ENCODE data around the gene C10orf71.

The C10orf71 gene, protein sequence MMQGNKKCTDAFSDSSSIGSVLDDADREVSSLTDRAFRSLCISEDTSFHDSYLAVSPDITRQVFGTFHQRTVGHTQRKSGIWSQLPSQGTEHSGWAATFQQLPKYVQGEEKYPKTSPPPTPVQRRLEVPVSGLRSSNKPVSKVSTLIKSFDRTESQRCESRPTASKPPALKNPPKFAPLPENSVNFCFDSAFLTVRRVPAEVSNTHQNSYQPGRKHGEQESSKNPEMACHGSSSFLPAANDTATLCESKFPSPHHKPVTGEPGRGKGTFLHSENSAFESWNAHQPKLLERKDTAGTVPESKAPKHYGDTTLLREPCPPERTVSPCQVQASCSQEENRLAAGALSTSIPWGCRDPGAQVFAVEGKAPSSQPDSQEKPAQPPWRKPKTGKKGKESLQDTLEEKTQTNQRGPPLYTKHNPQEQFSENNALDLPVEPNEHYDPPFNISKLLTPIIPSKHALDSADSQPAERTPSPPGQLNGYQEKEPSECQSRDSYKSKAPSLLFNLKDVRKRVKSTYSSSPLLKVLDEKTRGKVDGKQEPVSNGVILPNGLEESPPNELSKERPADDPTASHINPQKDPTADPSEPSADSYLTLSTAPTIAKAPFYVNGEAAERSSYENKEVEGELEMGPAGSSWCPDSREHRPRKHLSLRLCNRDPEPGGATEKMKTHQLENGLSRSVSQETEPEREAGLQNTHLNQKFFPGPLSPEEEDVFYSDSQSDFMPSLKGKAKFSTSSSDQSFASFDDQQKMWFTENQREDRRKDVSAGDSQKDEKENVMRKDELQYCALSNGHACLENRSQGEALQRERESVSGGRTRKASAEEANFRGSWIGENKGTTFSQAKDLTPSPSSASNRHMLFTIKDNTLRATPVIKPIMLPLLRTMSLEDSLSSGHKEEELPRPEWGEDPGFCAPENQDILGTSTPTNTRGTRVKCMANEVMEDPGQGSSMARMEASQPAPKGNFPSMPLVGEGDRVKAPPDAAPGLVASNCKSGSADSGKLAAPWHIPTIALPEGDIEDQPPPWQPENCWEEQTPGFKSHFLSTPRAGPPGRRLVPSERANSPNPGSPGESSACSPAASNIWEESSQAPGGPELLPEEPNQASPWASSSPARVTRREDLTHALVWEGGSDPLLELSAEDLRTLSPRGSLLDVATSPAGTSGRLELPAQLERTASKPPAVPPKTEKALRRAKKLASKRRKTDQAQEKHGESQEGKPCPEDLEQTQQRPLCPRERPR (N-terminal part only)

DNA sequence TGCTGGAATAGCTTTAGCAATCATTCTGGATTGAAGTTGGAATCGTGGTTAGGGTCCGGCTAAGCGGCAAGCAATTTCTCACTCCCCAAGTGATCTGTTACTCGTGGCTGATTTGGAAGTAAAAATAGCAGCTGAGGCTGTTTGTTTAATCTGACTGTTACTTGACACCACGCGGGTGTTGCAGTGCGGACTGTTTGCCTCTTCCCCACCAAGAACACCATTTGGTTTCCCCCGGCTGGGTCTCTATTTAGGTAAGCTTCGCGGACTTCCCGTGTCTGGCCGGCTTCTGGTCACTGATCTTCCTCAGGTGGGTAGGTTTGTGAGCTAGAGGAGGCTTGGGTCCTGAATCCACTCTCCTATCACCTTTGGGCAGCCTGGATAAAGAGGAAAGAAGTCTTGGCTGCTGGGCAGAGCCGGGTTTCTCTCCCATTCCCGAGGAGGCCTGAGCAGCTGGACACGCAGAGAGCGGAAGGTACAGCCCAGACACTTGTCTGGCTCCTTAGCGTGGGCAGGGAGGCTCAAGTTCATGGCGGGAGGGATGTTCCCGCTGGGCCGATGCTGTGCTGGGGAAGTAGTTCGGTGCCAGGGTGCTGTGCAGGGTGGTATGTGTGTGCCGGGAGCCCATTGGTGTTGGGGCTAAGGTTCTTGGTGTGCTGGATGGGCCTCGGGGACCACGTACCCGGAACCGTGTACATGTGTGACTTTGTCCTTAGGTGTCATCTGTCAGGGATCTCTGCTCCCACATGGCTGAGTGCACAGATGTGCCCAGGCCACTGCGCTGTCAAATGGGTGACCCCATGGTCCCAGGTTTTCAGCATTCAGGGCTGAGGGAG, at the start of gene C10orf71:
Gene C10orf71 (plus strand): TSS at position 188 of the 833 bp plus-strand sequence. CDS start 23,376 bp downstream, outside the sequence.
- DNase-seq: no peak

- no peak for DNase-seq
These were observed 46.5 kb upstream of the C10orf71 start for GRCh38 chr10:49252313-49253034.

- DNase-seq: no peak
These were observed 45.5 kb upstream of the C10orf71 start for GRCh38 chr10:49253340-49253906.

- no peak for DNase-seq
These were observed 44.8 kb upstream of the C10orf71 start for GRCh38 chr10:49254150-49254549.

DNA sequence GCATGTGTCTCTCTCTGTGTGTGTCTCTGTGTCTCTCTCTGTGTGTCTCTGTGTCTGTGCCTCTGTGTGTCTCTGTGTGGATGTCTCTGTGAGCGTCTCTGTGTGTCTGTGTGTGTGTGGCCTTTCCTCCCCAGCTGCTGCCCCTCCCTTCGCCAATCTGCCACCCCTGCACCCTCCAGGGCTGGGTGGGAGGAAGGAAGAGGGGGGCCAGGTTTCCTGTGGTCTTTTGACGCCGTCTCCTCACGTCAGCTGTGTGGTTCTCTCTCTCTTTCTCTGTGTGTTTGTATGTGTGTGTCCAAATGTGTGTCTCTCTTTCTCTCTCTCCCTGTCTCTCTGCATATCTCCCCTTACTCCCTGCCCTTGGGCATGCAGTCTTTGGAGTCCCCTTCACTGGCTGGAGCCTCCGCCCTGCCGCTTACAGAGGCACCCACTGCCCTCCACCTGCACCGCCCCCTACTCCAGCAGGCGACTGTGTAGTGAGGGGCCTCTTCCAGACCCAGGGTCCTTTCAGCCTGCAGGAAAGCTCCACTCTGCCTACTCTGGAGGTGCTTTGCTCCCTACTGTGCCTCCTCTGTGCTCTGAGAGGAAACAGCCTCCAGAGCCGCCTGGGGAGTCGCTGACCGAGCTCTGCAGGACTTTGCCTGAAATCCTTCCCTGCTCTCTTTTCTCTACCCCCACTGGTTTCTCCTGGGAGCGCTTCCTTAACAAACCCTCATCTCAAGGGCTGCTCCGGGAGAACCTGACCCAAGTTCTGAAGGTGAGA, 44.2 kb upstream of the C10orf71 start:
- no peak for DNase-seq

DNA sequence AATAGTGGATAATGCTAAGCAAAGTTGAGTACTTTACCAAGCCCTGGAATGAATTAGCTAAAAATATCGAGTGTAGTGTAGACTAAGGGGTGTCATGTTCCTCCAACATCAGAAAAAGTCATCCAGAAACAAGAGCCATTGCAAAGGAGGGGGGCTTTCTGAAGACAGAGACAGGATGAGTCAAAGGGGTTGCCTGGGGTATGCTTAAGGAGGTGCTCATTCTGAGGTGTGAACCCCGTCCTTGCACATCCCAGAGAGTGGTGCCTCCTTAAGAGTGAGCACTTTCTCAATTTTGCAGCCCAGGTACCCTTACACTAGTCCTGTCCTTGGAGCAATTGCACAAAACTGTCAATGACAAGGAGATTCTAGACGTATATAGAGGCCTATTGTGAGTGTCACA, 43.1 kb upstream of the C10orf71 start:
- no peak for DNase-seq

DNA sequence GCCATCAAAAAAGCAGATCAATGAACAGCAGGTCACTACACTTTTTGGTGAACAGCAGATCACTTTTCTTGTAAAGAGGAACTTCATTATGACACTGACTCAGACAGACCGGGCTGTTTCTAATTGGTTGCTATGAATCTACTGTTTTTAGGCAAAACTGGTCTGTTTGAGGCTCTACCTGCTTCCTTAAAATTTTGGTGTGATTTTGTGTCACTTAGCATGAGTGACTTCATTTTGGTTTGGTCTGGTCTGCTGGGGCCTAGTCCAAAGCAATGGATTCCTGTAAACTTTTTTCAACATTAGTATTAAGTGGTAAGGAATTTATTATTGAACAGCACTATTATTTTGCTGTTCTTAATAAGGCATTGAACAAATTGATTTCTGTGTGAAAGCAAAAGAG, 41.8 kb upstream of the C10orf71 start:
- no peak for DNase-seq

DNA sequence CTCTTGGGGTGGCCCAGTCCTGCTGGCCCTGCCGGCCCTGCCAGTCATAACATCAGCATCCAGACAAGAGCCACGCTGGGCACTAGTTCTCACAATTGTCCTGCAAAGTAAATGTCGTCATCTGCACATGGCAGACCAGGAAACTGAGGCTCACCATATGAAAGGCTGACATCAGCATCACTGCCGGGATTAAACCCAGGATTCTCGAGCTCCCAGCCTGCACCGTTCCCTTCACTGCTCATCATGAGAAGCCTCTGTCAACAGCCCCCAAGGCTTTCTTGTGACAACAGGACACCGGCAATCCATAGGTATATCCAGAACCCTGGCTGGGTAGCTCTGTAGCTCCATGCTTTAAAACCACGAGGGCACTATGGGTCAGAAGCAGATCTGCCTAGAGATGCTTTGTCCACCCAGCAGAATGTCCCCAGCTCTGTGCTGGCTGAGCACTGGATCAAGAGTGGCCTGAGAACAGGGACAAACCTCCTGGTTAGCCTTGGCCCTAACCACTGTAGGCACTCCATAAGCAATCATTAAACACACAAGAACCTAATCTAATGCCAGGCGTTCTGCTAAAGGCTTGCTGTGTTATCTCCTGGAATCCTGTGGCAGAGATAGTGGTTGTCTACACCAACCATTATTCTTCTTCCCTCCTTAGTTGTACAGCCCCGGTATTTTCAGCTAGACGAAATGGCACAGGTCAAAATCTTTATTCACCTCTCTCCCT, 41.2 kb upstream of the C10orf71 start:
- no peak for DNase-seq

DNA sequence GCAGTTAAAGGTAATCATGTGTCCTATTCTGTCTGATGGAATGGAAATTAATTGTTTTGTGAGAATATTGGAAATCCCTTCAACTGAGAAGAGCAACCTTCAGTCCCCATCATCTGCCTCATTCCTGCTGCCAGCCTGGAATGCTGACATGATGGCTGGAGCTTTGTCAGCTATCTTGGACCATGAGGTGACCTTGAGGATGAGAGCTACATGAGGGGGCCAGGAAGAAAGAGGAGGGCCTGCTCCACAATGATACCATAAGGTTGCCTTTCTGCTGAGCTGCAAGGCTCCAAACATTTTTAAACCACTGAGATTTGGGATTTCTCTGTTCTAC, 40.7 kb upstream of the C10orf71 start:
- DNase-seq: no peak

- no peak for DNase-seq
These were observed 38.2 kb upstream of the C10orf71 start for GRCh38 chr10:49260644-49261296.

DNA sequence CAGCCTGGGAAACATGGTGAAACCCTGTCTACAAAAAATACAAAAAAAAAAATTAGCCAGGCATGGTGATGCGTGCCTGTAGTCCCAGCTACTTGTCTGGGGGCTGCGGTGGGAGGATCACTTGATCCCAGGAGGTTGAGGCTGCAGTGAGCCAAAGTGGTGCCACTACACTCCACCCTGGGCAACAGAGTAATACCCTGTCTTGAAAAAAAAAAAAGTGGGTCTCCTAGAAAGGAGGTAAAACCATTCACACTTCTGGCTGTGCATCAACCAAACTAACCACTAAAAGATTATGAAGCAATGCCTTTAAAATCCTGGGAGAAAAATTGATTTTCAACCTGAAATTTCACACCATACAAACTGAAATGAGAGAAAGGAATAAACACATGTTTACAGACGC, 35.4 kb upstream of the C10orf71 start:
- no peak for DNase-seq

- no peak for DNase-seq
These were observed 34.7 kb upstream of the C10orf71 start for GRCh38 chr10:49264177-49264677.

GRCh38 chr10:49265885-49266284, 33.1 kb upstream of the C10orf71 start:
- no peak for DNase-seq

DNA sequence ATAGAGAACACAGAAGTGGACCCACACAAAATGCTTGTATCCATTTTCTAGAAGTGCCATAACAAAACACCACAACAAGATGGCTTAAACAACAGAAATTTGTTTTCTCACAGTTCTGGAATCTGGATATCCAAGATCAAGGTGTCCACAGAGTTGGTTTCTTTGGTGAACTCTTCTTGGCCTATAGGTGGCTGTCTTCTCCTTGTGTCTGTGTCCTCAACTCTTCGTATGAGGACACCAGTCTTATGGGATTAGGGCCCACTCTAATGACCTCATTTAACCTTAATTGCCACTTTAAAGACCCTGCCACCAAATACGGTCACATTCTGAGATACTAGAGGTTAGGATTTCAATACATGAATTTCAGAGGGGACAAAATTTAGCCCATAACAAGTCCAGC, 30.8 kb upstream of the C10orf71 start:
- DNase-seq: no peak

- no peak for DNase-seq
These were observed 29.4 kb upstream of the C10orf71 start for GRCh38 chr10:49269523-49269922.

DNA sequence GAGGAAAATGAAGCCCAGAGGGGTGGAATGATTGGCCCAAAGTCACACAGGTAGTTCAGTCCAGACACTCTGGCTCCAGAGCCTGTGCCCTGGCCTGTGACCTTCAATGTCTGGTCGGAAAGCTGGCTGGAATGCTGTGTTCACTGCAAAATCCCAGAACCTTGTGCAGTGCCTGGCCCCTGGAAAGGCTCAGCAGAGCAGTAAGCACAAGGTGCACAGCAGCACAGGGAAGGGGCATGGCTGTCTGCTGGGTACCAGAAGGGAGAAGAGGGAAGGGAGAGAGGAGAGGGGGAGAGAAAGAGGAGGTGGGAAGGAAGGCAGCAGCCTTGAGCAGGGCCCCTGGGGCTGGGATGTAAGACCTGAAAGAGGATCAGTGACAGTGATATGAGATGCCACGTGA, 28.4 kb upstream of the C10orf71 start:
- no peak for DNase-seq

DNA sequence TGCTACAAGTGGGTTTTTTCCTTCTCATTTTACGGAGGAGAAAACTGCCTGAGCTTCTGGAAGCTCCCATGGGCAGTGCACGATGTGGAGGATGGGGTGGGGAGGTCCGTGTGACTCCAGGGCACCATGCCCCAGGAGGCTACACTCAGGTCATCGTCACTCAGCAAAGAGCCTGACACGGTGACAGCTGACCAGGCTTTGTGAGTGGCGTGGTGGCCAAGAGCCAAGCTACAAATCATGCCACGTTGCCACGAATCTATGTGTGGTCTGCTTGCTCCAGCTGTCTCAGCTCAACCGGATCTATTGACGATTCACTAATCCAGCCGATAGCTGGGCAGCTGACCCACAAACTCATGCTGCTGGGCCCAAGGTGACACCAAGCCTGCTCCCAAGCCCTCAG, 27.6 kb upstream of the C10orf71 start:
- no peak for DNase-seq

DNA sequence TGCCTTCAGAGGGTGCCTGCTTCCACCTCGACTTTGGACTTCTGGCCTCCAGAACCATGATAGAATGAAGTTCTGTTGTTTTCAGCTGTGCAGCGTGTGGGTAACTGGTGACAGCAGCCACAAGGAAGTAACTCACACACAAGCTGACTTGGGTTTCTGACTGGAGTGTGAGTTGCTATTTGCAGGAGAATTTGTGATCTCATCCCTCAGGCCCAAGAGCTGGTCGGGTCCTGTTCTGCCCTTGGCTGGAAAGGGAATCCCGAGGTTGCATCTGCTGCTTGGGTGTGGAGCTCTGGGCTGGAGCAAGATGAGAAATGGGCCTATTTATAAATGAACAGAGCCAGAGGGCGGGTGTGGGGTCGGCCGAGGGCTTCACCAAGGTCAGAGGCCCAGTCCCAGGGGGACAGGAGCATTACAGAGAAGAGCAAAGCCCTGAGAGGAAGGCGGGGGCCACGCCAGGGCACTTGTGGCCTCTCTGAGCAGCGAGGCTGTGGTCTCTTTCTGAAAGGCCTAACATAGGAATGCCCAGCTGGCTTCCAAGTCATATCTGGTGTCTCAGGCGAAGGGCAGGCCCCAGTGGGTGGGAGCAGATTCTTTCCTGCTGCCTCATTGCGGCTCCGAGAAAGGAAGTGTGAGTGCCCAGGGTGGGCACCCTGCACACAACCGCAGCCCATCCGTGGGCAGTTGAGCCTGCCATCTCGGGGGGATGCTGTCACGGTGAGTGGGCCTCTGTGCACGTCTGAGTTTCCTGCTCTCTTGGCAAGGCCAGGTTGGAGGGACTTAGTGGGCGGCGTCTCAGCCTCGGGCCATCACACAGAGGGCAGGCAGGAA, 26.5 kb upstream of the C10orf71 start:
- no peak for DNase-seq

Measured in NCI-H1092 (cell line).